ENCODE results near the gene FGD4. TPM values are rescaled to one million over a fixed set of nuclear protein-coding genes. Genes with fewer than 3 reads are reported as not detected.

Gene FGD4
- total and polyA plus RNA-seq, 2 donors (not counting 3 experiments of a cell fraction or from before 2014, with no cell fraction given), result 6.6 to 44.7 TPM

DNA sequence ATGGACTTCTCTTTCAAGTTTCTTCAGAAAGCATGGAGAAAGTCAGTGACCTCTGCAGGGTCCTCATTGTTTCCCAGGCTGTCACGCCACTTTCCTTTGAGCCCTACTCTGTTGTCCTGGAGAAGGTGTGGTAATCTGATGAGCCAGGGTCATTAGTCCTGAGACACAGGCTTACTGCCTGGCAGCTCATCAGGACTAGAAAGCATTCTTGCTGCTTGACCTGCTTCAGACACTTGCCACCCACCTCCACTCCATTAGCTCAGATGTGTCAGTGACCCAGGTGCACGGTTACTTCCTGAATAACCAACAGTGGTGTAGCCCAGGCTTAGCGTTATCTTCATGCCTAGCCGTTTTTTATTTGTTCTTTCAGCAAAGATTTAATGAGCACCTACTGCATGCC lies 93.9 kb downstream of the FGD4 start:
- H3K27me3 ChIP-seq (ENCODE audit: control insufficient read depth in 2 of 2, insufficient read depth in 2 of 2, low read length in 2 of 2), result no peaks in the 10 kb centered on the region
- no TSS peak for BruUV-seq (replicated peaks)
- H3K79me2 ChIP-seq (ENCODE audit: control insufficient read depth, insufficient read depth, low read length), result peaks cover 2% of the 10 kb centered on the region
- ChIA-PET CTCF (interaction anchor here (0.9 to 5.2 kb wide), 2 partner anchors 9 to 50 kb away, joined by 3 to 23 read pairs; no protein-coding TSS in a partner anchor), POLR2A (interaction anchor here (0.7 to 0.9 kb wide), 2 partner anchors 9 to 472 kb away, joined by 3 read pairs; no protein-coding TSS in a partner anchor)
- peaks cover 13% of the 10 kb centered on the region for H3K4me1 ChIP-seq (ENCODE audit: control insufficient read depth, extremely low read depth, insufficient read depth, low read length)
- H3K27ac ChIP-seq (ENCODE audit: insufficient read depth, low read depth, low read length), result no peak overlapping the region
- H3K9ac ChIP-seq (replicated peaks; ENCODE audit: extremely low read depth, insufficient read depth, low read length), result no peak overlapping the region
- no peaks in the 10 kb centered on the region for H3K9me3 ChIP-seq (replicated peaks; ENCODE audit: control insufficient read depth, insufficient read depth, low read length)
- H4K20me1 ChIP-seq (replicated peaks; ENCODE audit: control insufficient read depth, extremely low read depth, insufficient read depth, low read length), result no peaks in the 10 kb centered on the region
- no peaks in the 10 kb centered on the region for H3K9me1 ChIP-seq (replicated peaks; ENCODE audit: control insufficient read depth, extremely low read depth, insufficient read depth, low read length)
- intact Hi-C loops (cut with micrococcal nuclease), result no loop called here
- dilution Hi-C loops (cut with MboI; ENCODE audit: extremely low pct_ligation_motif_present, low sequenced_read_pairs), result no loop called here
- H3K4me2 ChIP-seq (ENCODE audit: insufficient read depth, low read length), result no peak overlapping the region
- no peak overlapping the region for H2AFZ ChIP-seq (ENCODE audit: low read depth, low read length)
- FAIRE-seq, result no peak
- H3K4me3 ChIP-seq (replicated peaks in 1 of 3; ENCODE audit: insufficient read depth in 1 of 3, low read depth in 1 of 3, low read length in 3 of 3), result no peak overlapping the region
- TF ChIP-seq, protein P1, sequence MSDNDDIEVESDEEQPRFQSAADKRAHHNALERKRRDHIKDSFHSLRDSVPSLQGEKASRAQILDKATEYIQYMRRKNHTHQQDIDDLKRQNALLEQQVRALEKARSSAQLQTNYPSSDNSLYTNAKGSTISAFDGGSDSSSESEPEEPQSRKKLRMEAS (IDR thresholded peaks at IDR 0.05; ENCODE audit: insufficient read depth, insufficient read length), result no peak
- TF ChIP-seq EZH2 (IDR thresholded peaks at IDR 0.05; ENCODE audit: borderline replicate concordance, low read depth, low read length, severe bottlenecking) (no peak), FOS (IDR thresholded peaks at IDR 0.05; ENCODE audit: borderline replicate concordance, insufficient read depth, low read length) (no peak), JUN (IDR thresholded peaks at IDR 0.05; ENCODE audit: borderline replicate concordance, insufficient read depth, insufficient read length, low read depth) (no peak), POLR2A (IDR thresholded peaks at IDR 0.05; ENCODE audit: low read depth, low read length) (no peak), POLR2AphosphoS5 (IDR thresholded peaks at IDR 0.05; ENCODE audit: insufficient read depth, low read depth, low read length) (no peak), GATA2 (IDR thresholded peaks at IDR 0.05; ENCODE audit: insufficient read depth, insufficient read length, low read depth, low read length) (no peak), MYC (IDR thresholded peaks at IDR 0.05; ENCODE audit: low read depth, low read length) (no peak)
- TF ChIP-seq, protein P2, sequence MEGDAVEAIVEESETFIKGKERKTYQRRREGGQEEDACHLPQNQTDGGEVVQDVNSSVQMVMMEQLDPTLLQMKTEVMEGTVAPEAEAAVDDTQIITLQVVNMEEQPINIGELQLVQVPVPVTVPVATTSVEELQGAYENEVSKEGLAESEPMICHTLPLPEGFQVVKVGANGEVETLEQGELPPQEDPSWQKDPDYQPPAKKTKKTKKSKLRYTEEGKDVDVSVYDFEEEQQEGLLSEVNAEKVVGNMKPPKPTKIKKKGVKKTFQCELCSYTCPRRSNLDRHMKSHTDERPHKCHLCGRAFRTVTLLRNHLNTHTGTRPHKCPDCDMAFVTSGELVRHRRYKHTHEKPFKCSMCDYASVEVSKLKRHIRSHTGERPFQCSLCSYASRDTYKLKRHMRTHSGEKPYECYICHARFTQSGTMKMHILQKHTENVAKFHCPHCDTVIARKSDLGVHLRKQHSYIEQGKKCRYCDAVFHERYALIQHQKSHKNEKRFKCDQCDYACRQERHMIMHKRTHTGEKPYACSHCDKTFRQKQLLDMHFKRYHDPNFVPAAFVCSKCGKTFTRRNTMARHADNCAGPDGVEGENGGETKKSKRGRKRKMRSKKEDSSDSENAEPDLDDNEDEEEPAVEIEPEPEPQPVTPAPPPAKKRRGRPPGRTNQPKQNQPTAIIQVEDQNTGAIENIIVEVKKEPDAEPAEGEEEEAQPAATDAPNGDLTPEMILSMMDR (IDR thresholded peaks at IDR 0.05; ENCODE audit: extremely low read depth in 1 of 2, insufficient read depth in 1 of 2, low read depth in 1 of 2, low read length in 2 of 2), result no peak
- no peaks in the 10 kb centered on the region for H3K36me3 ChIP-seq (ENCODE audit: control insufficient read depth in 2 of 2, extremely low read depth in 1 of 2, insufficient read depth in 2 of 2, low read length in 2 of 2)
- no peak for DNase-seq (ENCODE audit: low read depth, low spot score)

Measured in endothelial cell of umbilical vein (primary cell).